OCI-M2 (cell line): ENCODE data around the gene SLC12A6.

Source experiments
- DNase-seq: peaks from one replicate; lab custom pipeline; 2025; ENCODE audit not compliant: unreplicated experiment; lab: John Stamatoyannopoulos, UW

Gene SLC12A6

GRCh38 chr15:34264076-34264475, 73.5 kb downstream of the SLC12A6 start:
- no peak for DNase-seq

DNA sequence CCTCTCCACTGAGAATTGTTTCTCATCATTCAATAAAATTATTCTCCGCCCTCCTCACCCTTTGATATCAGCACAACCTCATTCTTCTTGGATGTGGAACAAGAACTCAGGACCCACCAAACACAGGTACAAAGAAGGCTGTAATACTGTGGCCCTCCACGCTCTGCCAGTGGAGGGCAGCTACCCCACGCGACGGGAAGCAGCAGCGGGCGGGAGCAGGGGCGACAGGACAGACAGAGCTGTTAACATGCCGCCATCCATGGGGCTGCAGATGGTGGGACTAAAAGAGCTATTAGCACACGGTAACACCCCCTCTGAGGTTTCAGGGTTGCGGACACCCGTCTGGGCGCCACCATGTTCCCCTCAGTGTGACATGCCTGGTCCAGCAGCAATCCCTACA, 75.2 kb downstream of the SLC12A6 start:
- no peak for DNase-seq

DNA sequence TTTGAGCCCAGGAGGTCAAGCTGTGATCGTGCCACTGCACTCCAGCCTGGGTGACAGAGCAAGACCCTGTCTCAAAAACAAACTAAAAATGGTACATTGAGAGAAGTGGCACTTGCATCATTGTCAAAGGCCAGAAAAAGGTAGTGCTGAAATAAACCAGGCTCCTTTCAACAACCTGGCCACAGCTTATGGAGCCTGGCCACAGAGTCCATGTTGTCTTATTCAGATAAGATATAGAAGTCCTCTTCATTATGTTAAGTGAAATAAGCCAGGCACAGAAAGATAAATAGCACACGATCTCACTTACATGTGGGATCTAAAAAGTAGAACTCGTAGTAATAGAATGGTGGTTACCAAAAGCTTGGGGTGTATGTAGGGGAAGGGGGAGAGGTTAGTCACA, 78.0 kb downstream of the SLC12A6 start:
- DNase-seq = no peak

DNA sequence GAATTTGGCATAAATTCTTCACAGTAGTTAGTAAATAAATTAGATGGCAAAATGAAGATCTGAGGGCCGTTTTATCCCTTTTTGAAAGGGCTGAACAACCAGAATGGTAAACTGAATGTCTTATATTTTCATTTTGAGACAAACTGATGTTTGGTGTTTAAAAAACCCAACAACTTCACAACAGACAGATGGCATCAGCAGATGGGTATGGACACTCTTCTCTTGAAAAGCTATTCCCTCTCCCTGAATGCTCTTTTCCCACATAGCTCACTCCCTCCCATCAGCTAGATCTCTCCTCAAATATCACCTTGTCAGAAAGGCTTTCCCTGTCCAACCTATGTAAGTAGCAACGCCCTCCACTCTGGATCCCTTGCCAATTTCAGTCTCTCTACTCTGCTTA, 79.4 kb downstream of the SLC12A6 start:
- no peak for DNase-seq

DNA sequence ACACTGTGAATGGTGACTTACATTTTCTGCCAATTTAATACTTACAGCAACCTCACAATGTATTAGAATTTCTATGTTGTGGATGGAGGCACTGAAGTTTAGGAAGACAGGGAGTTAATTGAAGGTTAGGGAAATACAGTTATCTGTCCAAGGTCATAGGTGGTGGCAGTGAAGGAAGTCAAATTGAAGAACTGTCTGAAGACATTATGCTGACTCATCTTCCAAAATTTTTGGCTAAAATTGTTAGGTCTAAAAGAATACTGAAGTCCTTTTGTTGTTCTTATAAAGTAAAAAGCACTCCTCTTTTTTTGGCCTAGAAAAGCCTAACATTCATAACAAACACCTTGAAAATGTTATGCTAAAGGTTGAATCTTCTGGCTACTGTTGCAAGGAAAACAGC, 85.0 kb downstream of the SLC12A6 start:
- no peak for DNase-seq

DNA sequence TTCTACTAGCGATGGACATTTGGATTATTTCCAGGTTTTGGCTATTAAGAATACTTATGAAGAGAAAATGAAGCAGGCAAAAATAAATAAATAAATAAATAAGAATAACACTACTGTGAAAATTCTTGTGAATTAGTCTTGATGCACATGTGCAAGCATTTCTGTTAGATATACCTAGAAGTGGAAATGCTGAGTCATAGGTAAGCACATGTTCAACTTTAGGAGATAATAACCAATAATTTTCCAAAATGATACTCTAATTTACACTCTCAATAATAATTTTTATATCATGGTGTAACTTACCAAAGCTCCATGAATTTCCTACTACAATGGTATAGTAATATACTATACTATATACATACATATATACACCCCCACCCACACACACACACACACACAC, 89.4 kb downstream of the SLC12A6 start:
- no peak for DNase-seq

GRCh38 chr15:34246276-34246976, 91.2 kb downstream of the SLC12A6 start:
- DNase-seq = no peak

- DNase-seq = no peak
Measured at GRCh38 chr15:34243226-34243625, 94.4 kb downstream of the SLC12A6 start.

GRCh38 chr15:34242331-34242710, 95.3 kb downstream of the SLC12A6 start:
- DNase-seq = no peak

DNA sequence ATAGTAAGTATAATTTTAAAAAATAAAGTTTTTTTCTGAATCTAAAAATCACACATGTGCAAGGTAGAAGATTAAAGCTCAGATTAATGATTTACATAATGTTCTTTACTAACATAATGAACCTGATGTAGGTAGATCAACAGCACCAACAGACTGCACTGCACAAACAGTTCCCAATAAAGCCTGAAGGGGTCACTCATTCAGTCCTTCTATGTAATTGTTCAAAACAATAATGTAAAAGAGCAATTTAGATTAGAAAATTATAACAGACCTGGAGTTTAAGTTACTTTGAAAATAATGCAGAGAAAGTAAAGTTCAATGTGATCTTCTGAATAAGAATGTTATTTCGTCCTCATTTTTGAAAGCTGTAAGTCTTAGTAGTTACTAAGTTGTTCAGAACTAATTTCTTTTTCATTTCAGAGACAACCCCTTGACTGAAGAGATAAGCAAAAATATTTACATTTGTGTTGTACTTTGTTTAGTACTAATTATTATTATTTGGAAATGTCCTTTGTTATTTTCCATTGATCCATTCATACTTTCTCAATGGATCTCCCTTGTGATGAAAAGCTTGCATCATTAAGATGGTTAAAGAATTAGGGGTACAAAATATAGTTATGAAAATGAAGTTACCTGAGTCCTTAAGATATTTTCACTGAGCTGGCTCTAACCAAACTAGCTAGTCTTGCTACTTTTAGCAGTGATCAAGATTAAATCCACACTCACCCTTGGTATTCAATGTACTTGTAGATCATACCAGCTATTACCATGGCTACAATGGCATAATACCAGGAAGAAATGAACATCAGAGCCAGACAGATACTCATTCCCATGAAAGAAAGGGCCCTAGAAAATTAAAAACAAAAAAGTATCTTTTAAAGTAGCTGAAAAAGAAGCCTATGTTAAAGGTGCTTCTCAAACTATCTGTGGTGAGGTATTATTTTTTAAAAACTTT, 95.9 kb downstream of the SLC12A6 start:
- peak; percentile 5 for DNase-seq

- DNase-seq = no peak
Measured at GRCh38 chr15:34240537-34240936, 97.0 kb downstream of the SLC12A6 start.

GRCh38 chr15:34239151-34239808, 98.3 kb downstream of the SLC12A6 start:
- DNase-seq = no peak

DNA sequence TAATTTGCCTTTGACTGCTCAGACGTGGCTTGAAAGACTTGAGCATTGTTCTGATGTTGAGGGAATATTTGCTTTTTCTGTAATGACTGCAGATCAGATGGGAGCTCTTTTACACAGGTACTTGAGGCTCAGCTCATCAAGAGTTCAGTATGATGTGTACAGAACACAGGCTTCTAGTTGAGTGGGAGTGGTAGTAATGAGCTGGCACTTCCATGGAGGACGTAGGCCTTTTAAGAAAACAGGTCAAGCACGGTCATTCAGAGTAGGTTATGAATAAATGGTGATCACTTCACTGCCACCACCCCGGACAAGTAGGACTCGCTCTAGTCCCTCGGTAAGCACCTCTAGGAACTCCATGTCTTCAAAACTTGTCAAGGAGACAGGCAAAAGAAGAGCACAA, 104.0 kb downstream of the SLC12A6 start:
- no peak for DNase-seq

DNA sequence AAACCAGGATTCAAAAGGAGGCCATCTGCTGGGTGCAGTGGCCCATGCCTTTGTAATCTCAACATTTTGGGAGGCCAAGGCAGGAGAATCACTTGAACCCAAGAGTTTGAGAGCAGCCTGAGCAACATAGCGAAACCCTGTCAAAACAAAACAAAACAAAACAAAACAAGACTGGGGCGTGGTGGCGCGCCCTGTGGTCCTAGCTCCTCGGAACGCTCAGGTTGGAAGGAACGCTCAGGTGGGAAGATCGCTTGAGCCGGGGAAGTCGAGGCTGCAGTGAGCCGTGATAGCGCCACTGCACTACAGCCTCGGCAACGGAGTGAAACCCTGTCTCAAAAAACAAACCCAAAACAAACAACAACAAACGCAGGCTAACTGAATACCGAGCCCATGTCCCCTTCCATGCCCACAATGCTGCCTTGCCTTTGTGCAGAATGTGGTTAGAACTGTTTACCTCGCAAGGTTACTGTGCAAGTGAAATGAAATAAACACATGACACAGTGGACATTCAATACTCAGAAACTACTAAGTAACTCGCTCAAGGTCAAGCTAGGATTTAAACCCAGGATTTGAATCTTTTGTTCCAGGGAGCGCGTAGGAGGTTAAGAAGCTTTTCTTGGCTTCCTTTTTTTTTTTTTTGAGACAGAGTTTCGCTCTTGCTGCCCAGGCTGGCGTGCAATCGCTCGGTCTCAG, 113.5 kb downstream of the SLC12A6 start:
- DNase-seq = no peak

GRCh38 chr15:34217587-34218225, 119.9 kb downstream of the SLC12A6 start:
- no peak for DNase-seq

- DNase-seq = no peak
Measured at GRCh38 chr15:34216527-34217270, 120.9 kb downstream of the SLC12A6 start.

DNA sequence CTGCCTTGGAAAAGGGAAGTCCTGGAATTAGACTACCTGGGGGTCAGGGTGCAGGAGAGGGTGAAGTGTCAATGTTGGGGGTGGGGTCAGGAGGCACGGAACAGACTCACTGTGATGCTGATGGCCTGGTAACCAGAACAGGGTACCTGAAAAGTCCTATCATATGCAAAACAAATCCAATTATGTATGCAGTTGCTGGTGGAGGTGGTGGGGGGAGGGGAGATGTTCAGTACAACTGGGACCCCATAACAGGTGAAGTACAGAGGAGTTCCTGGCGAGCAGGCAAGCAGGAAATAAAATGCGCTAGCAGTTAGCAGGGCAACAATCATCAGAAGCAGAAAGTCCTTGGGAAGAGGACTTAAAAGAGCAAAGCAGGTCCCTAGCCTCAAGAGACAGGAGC, 123.4 kb downstream of the SLC12A6 start:
- no peak for DNase-seq

- no peak for DNase-seq
Measured at GRCh38 chr15:34213690-34214089, 123.9 kb downstream of the SLC12A6 start.

DNA sequence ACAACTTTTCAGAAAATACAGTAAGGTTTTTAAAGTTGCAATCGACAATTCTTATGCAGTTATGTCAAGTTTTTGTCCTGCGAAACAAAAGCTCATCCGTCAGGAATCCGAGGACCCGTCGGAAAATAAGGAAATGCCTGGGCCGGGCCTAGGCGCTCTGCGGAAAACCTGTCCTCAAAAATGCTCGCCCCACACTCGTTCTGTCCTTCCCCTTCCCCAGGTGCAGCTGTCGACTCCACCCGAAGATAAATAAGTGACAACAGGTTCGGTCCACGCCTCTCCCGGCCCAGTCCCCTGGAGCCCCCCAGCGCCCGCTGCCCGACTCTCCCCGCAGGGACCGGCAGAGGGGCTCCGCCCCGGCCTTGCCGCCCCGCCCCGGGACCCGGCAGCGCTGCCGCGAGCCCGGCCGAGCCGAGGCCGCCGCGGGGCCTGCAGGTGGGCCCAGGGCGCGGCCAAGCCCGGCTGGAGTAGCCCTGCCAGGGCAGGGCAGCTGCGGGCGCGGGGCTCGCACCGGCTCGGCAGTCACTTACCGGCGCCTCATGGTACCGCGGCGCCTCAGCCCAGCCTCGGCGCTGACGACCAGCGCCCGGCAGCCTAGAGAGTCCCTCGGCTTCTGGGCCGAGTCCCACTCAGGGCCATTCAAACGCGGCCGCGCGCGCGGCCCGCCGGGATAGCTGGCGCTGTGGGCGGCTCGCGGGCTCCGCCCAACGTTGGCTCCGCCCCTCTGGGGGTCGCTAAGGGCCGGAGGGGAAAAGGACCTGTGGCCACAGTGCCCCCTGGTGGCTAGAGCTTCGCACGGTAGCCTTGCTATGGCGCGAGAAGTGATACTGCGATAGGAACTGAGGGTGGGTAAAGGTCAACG, 127.9 kb downstream of the SLC12A6 start, which contains the start of gene KATNBL1:
Gene KATNBL1, minus strand, starts transcription at position 676 of the 862 bp plus-strand sequence. CDS start 46,420 bp downstream, outside the sequence.
- DNase-seq = peak; percentile 82
